Endothelial cell of umbilical vein (primary cell): Measurements from ENCODE around the gene C20orf202. TPM values are rescaled to one million over a fixed set of nuclear protein-coding genes. Genes with fewer than 3 reads are reported as not detected.
A peak's percentile ranks its signal among the peaks of the same experiment; 100 is the strongest.

Source experiments
- BruUV-seq: library from RNA; stranded (reverse); fragments of 400-500 nt; replicated peaks from 2 replicates; lab custom pipeline; 2021; lab: Mats Ljungman, UMichigan
- CTCF ChIA-PET: fragments of 300-600, 350-600 bp; sonication (Branson Sonifier 250); formaldehyde crosslinking; loops from one replicate; lab custom pipeline; 2021; ENCODE audit warnings: antibody characterized with exemption, inconsistent platforms; lab: Charles Lee
- POLR2A ChIA-PET: fragments of 300-600, 350-600 bp; sonication (Branson Sonifier 250); formaldehyde crosslinking; loops from one replicate; lab custom pipeline; 2021; ENCODE audit warnings: antibody characterized with exemption, inconsistent platforms; lab: Charles Lee
- DNase-seq: peaks from one replicate; pipeline ENCODE4 v3.0.0-alpha.2; 2011; ENCODE audit warnings: low read depth, low spot score
- FAIRE-seq: peaks from 2 replicates; lab custom pipeline; 2011; peaks lifted over from hg19 to GRCh38; lab: Jason Lieb, UNC
- H2AFZ ChIP-seq: 2 replicates; pipeline ENCODE4 v1.6.0; 2012; ENCODE audit warnings: low read depth, low read length, control low read depth, inconsistent platforms
- H3K27ac ChIP-seq: 2 replicates; pipeline ENCODE4 v1.5.1; 2011; ENCODE audit warnings: low read depth, mild to moderate bottlenecking, control low read depth, low read length, moderate library complexity; ENCODE audit not compliant: insufficient read depth
- H3K27me3 ChIP-seq, 2 experiments: 2 replicates each; pipeline versions ENCODE4 v1.6.0 to v1.6.1; 2011; ENCODE audit warnings: low read length in 2 of 2, mixed read lengths in 1 of 2; ENCODE audit not compliant: control insufficient read depth in 2 of 2, insufficient read depth in 2 of 2
- H3K36me3 ChIP-seq, 2 experiments: 2 replicates in 1 of 2; 3 replicates in 1 of 2; pipeline ENCODE4 v1.5.1; 2011; ENCODE audit warnings: low read length in 2 of 2, mild to moderate bottlenecking in 1 of 2, moderate library complexity in 1 of 2; ENCODE audit not compliant: control insufficient read depth in 2 of 2, insufficient read depth in 2 of 2; ENCODE audit errors: extremely low read depth in 1 of 2
- H3K4me1 ChIP-seq: 3 replicates; pipeline ENCODE4 v1.5.1; 2011; ENCODE audit warnings: mild to moderate bottlenecking, low read length; ENCODE audit not compliant: control insufficient read depth, insufficient read depth; ENCODE audit errors: extremely low read depth
- H3K4me2 ChIP-seq: 2 replicates; pipeline ENCODE4 v1.6.1; 2011; ENCODE audit warnings: low read length, control low read depth, mixed read lengths; ENCODE audit not compliant: insufficient read depth
- H3K4me3 ChIP-seq, 3 experiments: fragments of 200-600 bp in 1 of 3; sonication (generic), shearing (Covaris generic) in 1 of 3; replicated peaks in 1 of 3; 2 replicates each; pipeline ENCODE4 v1.5.1; 2011 to 2016; ENCODE audit warnings: control low read depth in 3 of 3, low read length in 3 of 3, mild to moderate bottlenecking in 2 of 3, inconsistent platforms in 1 of 3, low read depth in 1 of 3, moderate library complexity in 1 of 3; ENCODE audit not compliant: insufficient read depth in 1 of 3
- H3K79me2 ChIP-seq: 2 replicates; pipeline ENCODE4 v1.6.0; 2012; ENCODE audit warnings: low read length, inconsistent platforms; ENCODE audit not compliant: control insufficient read depth, insufficient read depth
- H3K9ac ChIP-seq: replicated peaks from 2 replicates; pipeline ENCODE3; 2011; ENCODE audit warnings: low read length, control low read depth; ENCODE audit not compliant: insufficient read depth; ENCODE audit errors: extremely low read depth
- H3K9me1 ChIP-seq: replicated peaks from 3 replicates; pipeline ENCODE4 v1.6.0; 2011; ENCODE audit warnings: mild to moderate bottlenecking, low read length; ENCODE audit not compliant: control insufficient read depth, insufficient read depth; ENCODE audit errors: extremely low read depth
- H3K9me3 ChIP-seq: replicated peaks from 2 replicates; pipeline ENCODE4 v1.5.1; 2012; ENCODE audit warnings: low read length, inconsistent platforms; ENCODE audit not compliant: control insufficient read depth, insufficient read depth
- H4K20me1 ChIP-seq: replicated peaks from 2 replicates; pipeline ENCODE3; 2011; ENCODE audit warnings: mild to moderate bottlenecking, low read length; ENCODE audit not compliant: control insufficient read depth, insufficient read depth; ENCODE audit errors: extremely low read depth
- EZH2 ChIP-seq: IDR thresholded peaks from 2 replicates; pipeline ENCODE4 v1.6.1; 2012; ENCODE audit warnings: borderline replicate concordance, low read depth, mild to moderate bottlenecking, moderate library complexity, low read length, inconsistent platforms; ENCODE audit not compliant: severe bottlenecking
- FOS ChIP-seq: IDR thresholded peaks from 2 replicates; pipeline ENCODE4 v1.6.1; 2011; ENCODE audit warnings: mild to moderate bottlenecking, low read length, moderate library complexity, borderline replicate concordance; ENCODE audit not compliant: insufficient read depth
- GATA2 ChIP-seq: IDR thresholded peaks from 2 replicates; pipeline ENCODE4 v1.7.0; 2011; ENCODE audit warnings: low read depth, mild to moderate bottlenecking, moderate library complexity, mixed read lengths, low read length; ENCODE audit not compliant: insufficient read length, insufficient read depth
- dilution Hi-C: fragments of 300-500 bp; cut with MboI; formaldehyde crosslinking; loops from one replicate; pipeline ENCODE4 v1.15.0; 2019; ENCODE audit warnings: low sequenced_read_pairs; ENCODE audit not compliant: extremely low pct_ligation_motif_present
- intact Hi-C: fragments of 100-400 bp; cut with micrococcal nuclease; formaldehyde crosslinking; loops from one replicate; pipeline ENCODE4 v1.10.0; 2022
- polyA plus RNA-seq, 4 experiments: library from polyadenylated mRNA; depleted of rRNA in 3 of 4; stranded (reverse) in 3 of 4; unstranded in 1 of 4; fragments of >200 nt; gene quantifications; 2 replicates each; pipeline versions ENCODE4 v1.2.1 to v1.2.3, GENCODE V29; 2011 to 2012; ENCODE audit warnings: missing spikeins in 1 of 4
- total RNA-seq: library from RNA; stranded (reverse); gene quantifications from 2 replicates; pipeline ENCODE4 v1.2.3, GENCODE V29; 2021

Gene C20orf202
- total and polyA plus RNA-seq, 2 donors (not counting 3 experiments of a cell fraction or from before 2014, with no cell fraction given) = not detected

DNA sequence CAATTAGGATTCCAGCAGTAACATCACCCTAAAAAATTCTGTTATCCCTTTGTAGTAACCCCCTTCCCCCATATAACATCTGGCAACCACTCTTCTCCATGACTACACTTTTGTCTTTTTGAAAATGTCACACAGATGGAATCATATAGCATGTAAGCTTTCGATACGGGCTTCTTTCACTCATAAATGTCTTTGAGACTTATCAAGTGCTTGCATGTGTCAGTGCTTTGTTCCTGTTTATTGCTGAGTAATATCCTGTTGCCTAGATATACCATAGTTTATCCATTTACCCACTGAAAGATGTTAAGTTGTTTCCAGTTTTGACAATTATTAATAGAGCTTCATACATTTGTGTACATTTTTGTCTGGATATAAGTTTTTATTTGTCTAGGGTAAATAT is 52.4 kb downstream of the C20orf202 start:
- Histone ChIP-seq H3K79me2 (no peaks in the 10 kb centered on the region), H2AFZ (no peak overlapping the region), H3K9ac (no peak overlapping the region), H3K9me1 (no peaks in the 10 kb centered on the region), H3K9me3 (no peaks in the 10 kb centered on the region), H3K4me2 (no peak overlapping the region), H3K27me3 (peaks cover 3 to 11% of the 10 kb centered on the region in 2 experiments), H4K20me1 (no peaks in the 10 kb centered on the region), H3K27ac (no peak overlapping the region), H3K36me3 (no peaks in the 10 kb centered on the region), H3K4me3 (no peak overlapping the region), H3K4me1 (peaks cover 5% of the 10 kb centered on the region)
- DNase-seq (peak; percentile 18), FAIRE-seq (no peak)
- POLR2A ChIA-PET = no interaction called here
- TF ChIP-seq GATA2 (peak; percentile 9), EZH2 (no peak), FOS (peak; percentile 37)
- no TSS peak for BruUV-seq
- CTCF ChIA-PET = interaction anchor here (1.5 kb wide), 1 partner anchor 248 kb away, joined by 5 read pairs; no protein-coding TSS in a partner anchor
- intact Hi-C loops (no loop called here), dilution Hi-C loops (no loop called here)

Other genes starting within 250 kb of the C20orf202 start
- gene RSPO4, start 201.1 kb upstream of the C20orf202 start, total RNA-seq = not detected in 2 replicates
- not detected in 2 replicates for gene RSPO4, start 201.1 kb upstream of the C20orf202 start, polyA plus RNA-seq
- 140 and 142 TPM in 2 replicates for gene PSMF1, start 84.9 kb upstream of the C20orf202 start, total RNA-seq
- gene PSMF1, start 84.9 kb upstream of the C20orf202 start, polyA plus RNA-seq = 166 and 354 TPM in 2 replicates
- gene TMEM74B, start 18.5 kb upstream of the C20orf202 start, total RNA-seq = 0.67 and 1.1 TPM in 2 replicates
- gene TMEM74B, start 18.5 kb upstream of the C20orf202 start, polyA plus RNA-seq = 0.26 and 0.54 TPM in 2 replicates
- not detected in 2 replicates for gene RAD21L1, start 22.6 kb downstream of the C20orf202 start, total RNA-seq
- 0.06 TPM in 1 of 2 replicates, not detected in the other for gene RAD21L1, start 22.6 kb downstream of the C20orf202 start, polyA plus RNA-seq
- 5.1 and 5.5 TPM in 2 replicates for gene SNPH, start 62.8 kb downstream of the C20orf202 start, total RNA-seq
- gene SNPH, start 62.8 kb downstream of the C20orf202 start, polyA plus RNA-seq = 2.3 TPM in 2 replicates
- gene SDCBP2, start 125.7 kb downstream of the C20orf202 start, total RNA-seq = 5.5 and 9.0 TPM in 2 replicates
- 5.8 and 6.9 TPM in 2 replicates for gene SDCBP2, start 125.7 kb downstream of the C20orf202 start, polyA plus RNA-seq
- 968 and 982 TPM in 2 replicates for gene FKBP1A, start 189.6 kb downstream of the C20orf202 start, total RNA-seq
- gene FKBP1A, start 189.6 kb downstream of the C20orf202 start, polyA plus RNA-seq = 1,861 and 1,972 TPM in 2 replicates